Prostate gland (tissue), 2 donors: ENCODE measurements around the gene SRMS. TPM values are rescaled to one million over a fixed set of nuclear protein-coding genes. Genes with fewer than 3 reads are reported as not detected.

Experiments used
- DNase-seq: peaks from one replicate; pipeline ENCODE4 v3.0.0-alpha.2; 2019; ENCODE audit warnings: low spot score
- H3K27ac ChIP-seq, 2 donors: fragments of 200-600 bp; sonication (generic); 2 replicates each; pipeline ENCODE4 v1.5.1; 2017 to 2019
- H3K27me3 ChIP-seq: fragments of 200-600 bp; sonication (generic); replicated peaks from 2 replicates; pipeline ENCODE4 v1.5.1; 2019; ENCODE audit not compliant: insufficient read depth
- H3K36me3 ChIP-seq, 2 donors: fragments of 200-600 bp; sonication (generic); 1 replicate in 1 of 2; 2 replicates in 1 of 2; pipeline versions ENCODE4 v1.5.1 to v1.8.1; 2017 to 2019
- H3K4me1 ChIP-seq: fragments of 200-600 bp; sonication (generic); replicated peaks from 2 replicates; pipeline ENCODE4 v1.5.1; 2019
- H3K4me3 ChIP-seq, 2 donors: fragments of 200-600 bp; sonication (generic); 2 replicates each; pipeline ENCODE4 v1.5.1; 2017 to 2019
- H3K9me3 ChIP-seq: fragments of 200-600 bp; sonication (generic); 2 replicates; pipeline ENCODE4 v1.5.1; 2017
- CTCF ChIP-seq, 4 experiments: fragments of 200-600 bp in 2 of 4; fragments of 450-650 bp in 2 of 4; sonication (generic) in 2 of 4; IDR thresholded peaks; 1 replicate in 3 of 4; 2 replicates in 1 of 4; pipeline ENCODE4 v1.5.1; 2016 to 2019; ENCODE audit warnings: antibody characterized with exemption in 4 of 4, mild to moderate bottlenecking in 2 of 4, moderate library complexity in 2 of 4
- POLR2A ChIP-seq: fragments of 450-650 bp; IDR thresholded peaks from one replicate; pipeline ENCODE4 v1.6.1; 2016; ENCODE audit warnings: antibody characterized with exemption, mild to moderate bottlenecking
- POLR2AphosphoS5 ChIP-seq: sonication (generic); formaldehyde crosslinking; IDR thresholded peaks from one replicate; pipeline ENCODE4 v1.6.1; 2017; ENCODE audit warnings: antibody characterized with exemption
- WGBS: methylation state at CpG from one replicate; pipeline ENCODE4 v1.1.5; 2018; 5-methylcytosine and 5-hydroxymethylcytosine counted together
- intact Hi-C: fragments of 100-400 bp; cut with DNase I; formaldehyde crosslinking; loops from one replicate; pipeline ENCODE4 v1.14.2; 2022
- total RNA-seq, 2 donors: library from RNA; depleted of rRNA; stranded (reverse); fragments of >200 nt; gene quantifications; one replicate each; pipeline ENCODE4 v1.1.0, GENCODE V29; 2016

The SRMS gene
- total RNA-seq, 2 donors from 2014 or later: 0.34 to 1.6 TPM

- H3K36me3 ChIP-seq: no peaks in the 10 kb centered on the region
- no peaks in the 10 kb centered on the region for H3K9me3 ChIP-seq
- peaks cover 4% of the 10 kb centered on the region for H3K4me1 ChIP-seq
- DNase-seq: no peak
- no peaks in the 10 kb centered on the region for H3K27me3 ChIP-seq
- WGBS: 84% methylated on average over 9 of the region's 9 CpGs
- H3K4me3 ChIP-seq: no peak overlapping the region
- TF ChIP-seq POLR2A (no peak), CTCF (IDR thresholded peaks at IDR 0.05) (no peak), POLR2AphosphoS5 (no peak)
- intact Hi-C loops: no loop called here
- H3K27ac ChIP-seq: no peak overlapping the region
Measured at GRCh38 chr20:63527184-63527583, 20.4 kb downstream of the SRMS start.

- no peaks in the 10 kb centered on the region for H3K9me3 ChIP-seq
- no peaks in the 10 kb centered on the region for H3K27me3 ChIP-seq
- H3K36me3 ChIP-seq: no peaks in the 10 kb centered on the region
- no peak overlapping the region for H3K4me3 ChIP-seq
- no peak overlapping the region for H3K27ac ChIP-seq
- intact Hi-C loops: no loop called here
- H3K4me1 ChIP-seq: peaks cover 10% of the 10 kb centered on the region
- WGBS: 22% methylated on average over 2 of the region's 2 CpGs
- no peak for TF ChIP-seq POLR2AphosphoS5
- TF ChIP-seq CTCF (IDR thresholded peaks at IDR 0.05): no peak
- no peak for TF ChIP-seq POLR2A
- no peak for DNase-seq
Measured at GRCh38 chr20:63525971-63526370, 21.6 kb downstream of the SRMS start.

- 48% methylated on average over 3 of the region's 3 CpGs for WGBS
- intact Hi-C loops: no loop called here
- no peaks in the 10 kb centered on the region for H3K36me3 ChIP-seq
- H3K9me3 ChIP-seq: no peaks in the 10 kb centered on the region
- peaks cover 10% of the 10 kb centered on the region for H3K4me1 ChIP-seq
- H3K4me3 ChIP-seq: no peak overlapping the region
- H3K27me3 ChIP-seq: no peaks in the 10 kb centered on the region
- DNase-seq: no peak
- TF ChIP-seq POLR2A (no peak), POLR2AphosphoS5 (no peak), CTCF (IDR thresholded peaks at IDR 0.05) (no peak)
- no peak overlapping the region for H3K27ac ChIP-seq
Measured at GRCh38 chr20:63525185-63525584, 22.4 kb downstream of the SRMS start.

GRCh38 chr20:63522981-63523611 is 24.5 kb downstream of the SRMS start:
- Histone ChIP-seq H3K4me1 (peaks cover 10% of the 10 kb centered on the region), H3K27ac (no peak overlapping the region)
- no peak for DNase-seq

More at GRCh38 chr20:63522981-63523611, 24.5 kb downstream of the SRMS start:
- Histone ChIP-seq H3K9me3 (no peaks in the 10 kb centered on the region), H3K4me3 (no peak overlapping the region), H3K27me3 (no peaks in the 10 kb centered on the region), H3K36me3 (no peaks in the 10 kb centered on the region)
- TF ChIP-seq POLR2AphosphoS5 (no peak), CTCF (IDR thresholded peaks at IDR 0.05) (no peak), POLR2A (no peak)
- intact Hi-C loops: no loop called here
- 100% methylated on average over 7 of the region's 11 CpGs for WGBS
